Hepatocyte (in vitro differentiated cells): ENCODE measurements around the gene SOST.

Experiments
- EZH2 ChIP-seq: fragments of 200-600 bp; sonication (generic); IDR thresholded peaks from 2 replicates; pipeline ENCODE4 v1.6.1; 2016; ENCODE audit warnings: antibody characterized with exemption, mild to moderate bottlenecking, borderline replicate concordance
- TF ChIP-seq, protein P1 (sequence below): fragments of 200-600 bp; sonication (generic); IDR thresholded peaks from 2 replicates; pipeline ENCODE4 v1.5.1; 2016; ENCODE audit warnings: antibody characterized with exemption, mild to moderate bottlenecking; ENCODE audit not compliant: poor library complexity

DNA sequence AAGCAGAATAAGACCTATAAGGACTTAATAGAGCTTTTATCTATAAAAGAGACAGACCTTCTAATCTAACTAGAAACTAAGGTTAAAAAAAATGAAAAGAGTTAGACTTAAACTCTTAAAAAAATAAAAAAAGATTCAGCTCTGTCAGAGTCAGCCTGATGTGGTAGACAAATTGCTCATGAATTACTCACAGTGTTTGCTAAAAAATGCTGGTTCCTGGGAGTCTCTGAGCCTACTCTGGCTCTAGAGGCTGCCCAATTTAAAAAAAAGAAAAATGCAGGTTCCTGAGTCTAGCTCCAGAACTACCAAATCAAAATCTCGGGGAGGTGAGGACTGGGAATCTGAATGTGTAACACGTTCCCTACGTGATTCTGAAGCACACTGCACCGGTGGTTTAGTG is 18.1 kb downstream of the SOST start:
- TF ChIP-seq, protein P1, sequence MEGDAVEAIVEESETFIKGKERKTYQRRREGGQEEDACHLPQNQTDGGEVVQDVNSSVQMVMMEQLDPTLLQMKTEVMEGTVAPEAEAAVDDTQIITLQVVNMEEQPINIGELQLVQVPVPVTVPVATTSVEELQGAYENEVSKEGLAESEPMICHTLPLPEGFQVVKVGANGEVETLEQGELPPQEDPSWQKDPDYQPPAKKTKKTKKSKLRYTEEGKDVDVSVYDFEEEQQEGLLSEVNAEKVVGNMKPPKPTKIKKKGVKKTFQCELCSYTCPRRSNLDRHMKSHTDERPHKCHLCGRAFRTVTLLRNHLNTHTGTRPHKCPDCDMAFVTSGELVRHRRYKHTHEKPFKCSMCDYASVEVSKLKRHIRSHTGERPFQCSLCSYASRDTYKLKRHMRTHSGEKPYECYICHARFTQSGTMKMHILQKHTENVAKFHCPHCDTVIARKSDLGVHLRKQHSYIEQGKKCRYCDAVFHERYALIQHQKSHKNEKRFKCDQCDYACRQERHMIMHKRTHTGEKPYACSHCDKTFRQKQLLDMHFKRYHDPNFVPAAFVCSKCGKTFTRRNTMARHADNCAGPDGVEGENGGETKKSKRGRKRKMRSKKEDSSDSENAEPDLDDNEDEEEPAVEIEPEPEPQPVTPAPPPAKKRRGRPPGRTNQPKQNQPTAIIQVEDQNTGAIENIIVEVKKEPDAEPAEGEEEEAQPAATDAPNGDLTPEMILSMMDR: no peak
- no peak for TF ChIP-seq EZH2
